Neural cell (in vitro differentiated cells): ENCODE data around the gene TRPV5.

Source experiments
- CTCF ChIP-seq: fragments of 450-650 bp; IDR thresholded peaks from 2 replicates; pipeline ENCODE4 v1.5.1; 2014; ENCODE audit warnings: antibody characterized with exemption, mild to moderate bottlenecking, moderate library complexity; ENCODE audit not compliant: poor library complexity, severe bottlenecking
- EP300 ChIP-seq: fragments of 450-650 bp; conservative IDR thresholded peaks from 2 replicates; pipeline ENCODE4 v1.6.1; 2014; ENCODE audit warnings: antibody characterized with exemption, mild to moderate bottlenecking, moderate library complexity; ENCODE audit not compliant: poor library complexity, severe bottlenecking
- EZH2 ChIP-seq: fragments of 200-600, 300-800 bp; shearing (Covaris generic), sonication (generic); IDR thresholded peaks from 2 replicates; pipeline ENCODE4 v1.6.1; 2014; ENCODE audit warnings: antibody characterized with exemption, low read length, borderline replicate concordance, mild to moderate bottlenecking; ENCODE audit not compliant: insufficient read depth, poor library complexity, severe bottlenecking
- MXI1 ChIP-seq: fragments of 450-650 bp; conservative IDR thresholded peaks from 2 replicates; pipeline ENCODE4 v1.6.1; 2014; ENCODE audit warnings: antibody characterized with exemption, mild to moderate bottlenecking; ENCODE audit not compliant: poor library complexity, severe bottlenecking
- POLR2AphosphoS5 ChIP-seq: IDR thresholded peaks from 2 replicates; pipeline ENCODE4 v1.6.1; 2012
- RAD21 ChIP-seq: fragments of 450-650 bp; conservative IDR thresholded peaks from 2 replicates; pipeline ENCODE4 v1.6.1; 2014; ENCODE audit warnings: antibody characterized with exemption, mild to moderate bottlenecking, moderate library complexity
- REST ChIP-seq: IDR thresholded peaks from 2 replicates; pipeline ENCODE4 v1.6.1; 2012; ENCODE audit warnings: borderline replicate concordance
- SMC3 ChIP-seq: fragments of 450-650 bp; conservative IDR thresholded peaks from 2 replicates; pipeline ENCODE4 v1.6.1; 2014; ENCODE audit warnings: antibody characterized with exemption, mild to moderate bottlenecking, moderate library complexity; ENCODE audit not compliant: poor library complexity

GRCh38 chr7:142923391-142923790 is 10.2 kb downstream of the TRPV5 start:
- TF ChIP-seq POLR2AphosphoS5 (no peak), SMC3 (no peak), CTCF (no peak), EP300 (no peak), REST (no peak), EZH2 (no peak), MXI1 (no peak), RAD21 (no peak)
